Hair follicular keratinocyte (primary cell): ENCODE results near the gene CCDC170. TPM values are rescaled to one million over a fixed set of nuclear protein-coding genes. Genes with fewer than 3 reads are reported as not detected.

Experiments
- total RNA-seq: library from RNA; depleted of rRNA; stranded (reverse); fragments of >200 nt; gene quantifications from 2 replicates; pipeline ENCODE4 v1.2.3, GENCODE V29; 2015

The CCDC170 gene
- total RNA-seq, result under 0.01 and 1.1 TPM in 2 replicates

GRCh38 chr6:151493804-151494234, at the start of gene CCDC170:
Gene CCDC170, plus strand, starts transcription at chr6:151494017. Its CDS starts 112 bp downstream, at chr6:151494129.

GRCh38 chr6:151451950-151452749, 41.7 kb upstream of the CCDC170 start, which contains the start of gene RMND1:
Gene RMND1, minus strand, starts transcription at chr6:151452126. Its CDS starts 6,315 bp downstream, at chr6:151445811.

Other genes starting within 250 kb of the CCDC170 start
- gene ZBTB2, start 102.5 kb upstream of the CCDC170 start, total RNA-seq, result 8.9 and 9.9 TPM in 2 replicates
- gene RMND1, start 41.9 kb upstream of the CCDC170 start, total RNA-seq, result 28.4 and 41.6 TPM in 2 replicates